NCI-H128 (cell line): ENCODE measurements around the gene SF3A2.

Source experiments
- DNase-seq: peaks from one replicate; lab custom pipeline; 2025; ENCODE audit not compliant: unreplicated experiment; lab: John Stamatoyannopoulos, UW

The SF3A2 gene

DNA sequence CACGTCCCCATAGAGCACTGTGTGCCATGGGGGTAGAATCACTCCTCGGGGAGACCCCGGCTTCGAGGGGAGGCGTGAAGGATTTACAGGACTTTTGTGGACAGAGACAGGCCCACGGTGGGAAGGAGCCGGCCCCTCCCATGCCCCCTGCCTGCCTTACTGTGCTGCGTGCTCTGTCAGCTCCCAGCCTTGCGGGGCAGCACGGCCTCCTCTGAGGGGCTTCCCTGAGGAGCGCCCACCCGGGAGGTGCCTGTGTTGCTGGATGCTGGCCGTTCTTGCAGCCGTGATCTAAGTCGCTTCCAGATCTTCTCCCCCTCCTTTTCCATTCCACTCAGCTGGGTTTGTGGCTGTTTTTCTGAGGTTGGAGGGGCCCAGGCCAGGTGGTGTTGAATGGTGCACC is 29.6 kb upstream of the SF3A2 start:
- no peak for DNase-seq

DNA sequence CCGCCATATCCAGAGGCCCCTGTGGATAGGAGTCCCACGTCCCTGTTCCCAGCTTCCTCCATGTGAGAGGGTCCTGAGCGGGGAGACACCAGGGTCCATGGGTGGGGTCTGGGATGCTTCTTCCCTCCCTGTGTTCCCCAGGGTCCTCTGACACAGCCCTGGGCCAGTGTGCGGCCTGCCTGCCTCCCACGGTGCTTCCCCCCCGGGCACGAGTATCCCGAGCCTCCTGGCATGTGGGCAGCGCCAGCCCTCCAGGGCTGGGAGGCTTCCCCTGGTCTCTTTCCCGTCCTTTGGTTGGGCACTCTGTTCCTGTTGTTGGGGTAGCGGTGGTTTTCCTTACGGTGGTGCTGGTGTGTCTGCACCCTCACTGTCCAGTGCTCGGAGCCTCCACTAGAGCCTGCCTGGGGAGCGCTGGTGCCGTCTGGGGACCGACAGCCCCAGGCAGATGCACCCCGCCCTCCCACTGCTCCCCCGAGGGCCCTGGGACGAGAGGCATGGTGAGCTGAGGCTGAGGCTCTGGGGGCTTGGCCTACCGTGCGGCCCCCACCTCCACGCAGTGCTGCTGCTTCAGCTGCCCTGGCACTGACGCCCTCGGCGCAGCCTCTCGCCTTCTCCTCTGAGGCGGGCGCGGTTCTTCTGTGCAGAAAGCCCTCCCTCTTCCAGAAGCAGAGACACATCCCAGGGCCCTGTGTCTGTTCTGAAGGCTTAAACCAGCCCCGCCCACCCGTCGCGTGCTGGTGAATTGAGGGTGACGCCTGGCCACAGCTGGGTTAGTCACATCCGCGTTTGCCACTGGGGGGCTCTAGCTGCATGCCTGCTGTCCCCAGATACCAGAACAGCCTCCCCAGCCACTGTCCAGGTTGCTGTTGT is 28.4 kb upstream of the SF3A2 start:
- no peak for DNase-seq

DNA sequence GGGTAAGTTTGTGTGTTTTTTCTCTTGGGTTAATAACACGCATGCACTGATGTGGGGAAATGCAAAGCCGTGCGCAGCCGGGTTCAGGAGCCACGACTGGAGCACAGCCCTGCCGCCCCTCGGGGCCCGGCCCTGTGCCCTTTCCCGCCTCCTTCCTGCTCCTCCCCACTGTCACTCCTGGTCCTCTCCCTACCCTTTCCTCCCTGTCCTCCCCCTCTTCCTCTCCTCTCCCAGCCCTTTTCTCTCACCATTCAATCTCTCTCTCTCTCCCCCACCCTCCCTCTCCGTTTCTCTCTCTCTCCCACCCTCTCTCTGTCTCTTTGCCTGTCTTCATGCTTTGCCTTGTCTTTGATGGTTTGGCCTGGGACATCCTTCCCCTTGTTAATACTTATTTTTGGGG is 27.6 kb upstream of the SF3A2 start:
- no peak for DNase-seq

DNA sequence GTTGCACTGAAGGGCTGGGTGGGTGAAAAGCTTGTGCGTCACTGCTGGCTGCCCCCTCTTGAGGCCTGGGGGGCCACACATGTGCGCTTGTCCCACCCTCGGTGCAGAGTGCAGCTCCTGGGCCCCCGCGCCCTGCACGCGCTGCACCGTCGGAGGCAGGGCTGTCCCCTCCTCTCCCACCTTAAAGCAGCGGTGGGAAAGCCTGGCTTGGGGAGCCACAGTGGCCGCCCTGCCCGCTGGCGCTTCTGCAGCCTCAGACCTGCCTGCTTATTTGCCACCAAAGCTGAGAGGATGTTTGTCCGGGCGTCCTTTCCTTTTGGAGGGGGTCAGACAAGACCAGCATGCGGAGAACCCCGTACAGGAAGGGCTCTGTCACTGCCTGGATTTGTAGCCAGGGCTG is 27.2 kb upstream of the SF3A2 start:
- no peak for DNase-seq

DNA sequence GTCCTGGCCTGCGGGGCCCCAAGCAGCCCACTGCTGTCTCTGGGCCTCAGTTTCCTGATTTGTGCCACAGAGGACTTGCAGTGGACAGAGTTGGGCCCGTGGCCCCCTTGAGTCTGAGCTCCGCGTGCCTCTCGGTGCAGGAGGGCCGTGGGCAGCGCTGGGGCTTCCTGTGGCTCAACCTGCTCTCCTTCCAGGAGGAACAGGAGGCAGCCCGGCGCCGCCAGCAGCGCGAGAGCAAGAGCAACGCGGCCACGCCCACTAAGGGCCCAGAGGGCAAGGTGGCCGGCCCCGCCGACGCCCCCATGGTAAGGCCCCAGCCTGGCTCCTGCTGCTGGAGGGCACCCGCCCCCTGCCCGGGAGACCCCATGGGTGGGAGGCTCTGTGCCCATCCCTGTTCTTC is 26.4 kb upstream of the SF3A2 start:
- no peak for DNase-seq

DNA sequence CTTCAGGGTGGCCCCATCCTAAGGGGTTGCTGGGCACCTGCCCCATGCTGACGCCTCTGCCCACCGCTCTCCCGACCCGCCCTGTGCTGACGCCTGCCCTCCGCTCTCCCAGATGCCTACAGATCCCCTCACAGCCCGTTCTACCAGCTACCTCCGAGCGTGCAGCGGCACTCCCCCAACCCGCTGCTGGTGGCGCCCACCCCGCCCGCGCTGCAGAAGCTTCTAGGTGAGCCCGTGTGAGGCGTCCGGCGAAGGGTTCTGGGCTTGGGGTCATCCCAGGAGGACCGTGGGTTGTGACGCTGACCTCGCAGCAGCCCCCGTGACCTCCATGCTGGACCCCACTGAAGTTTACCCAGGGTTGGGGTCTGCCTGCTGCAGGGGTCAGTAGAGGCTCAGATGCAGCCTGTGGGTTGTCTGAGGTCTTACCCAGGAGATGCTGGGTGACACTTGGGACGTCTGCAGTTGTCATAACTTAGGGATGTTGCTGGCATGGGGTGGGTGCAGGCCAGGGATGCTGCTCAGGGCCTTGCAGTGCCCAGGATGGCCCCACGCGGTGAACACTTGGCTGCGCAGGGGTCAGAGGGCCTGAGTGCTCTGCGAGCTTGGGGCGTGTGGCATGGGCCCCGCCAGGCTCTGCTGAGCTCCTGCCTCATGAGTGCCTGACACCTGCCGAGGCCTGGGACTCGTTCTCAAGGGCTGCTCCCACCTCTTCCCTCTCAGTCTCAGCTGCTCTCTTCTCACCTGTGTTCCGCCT is 25.5 kb upstream of the SF3A2 start:
- no peak for DNase-seq

DNA sequence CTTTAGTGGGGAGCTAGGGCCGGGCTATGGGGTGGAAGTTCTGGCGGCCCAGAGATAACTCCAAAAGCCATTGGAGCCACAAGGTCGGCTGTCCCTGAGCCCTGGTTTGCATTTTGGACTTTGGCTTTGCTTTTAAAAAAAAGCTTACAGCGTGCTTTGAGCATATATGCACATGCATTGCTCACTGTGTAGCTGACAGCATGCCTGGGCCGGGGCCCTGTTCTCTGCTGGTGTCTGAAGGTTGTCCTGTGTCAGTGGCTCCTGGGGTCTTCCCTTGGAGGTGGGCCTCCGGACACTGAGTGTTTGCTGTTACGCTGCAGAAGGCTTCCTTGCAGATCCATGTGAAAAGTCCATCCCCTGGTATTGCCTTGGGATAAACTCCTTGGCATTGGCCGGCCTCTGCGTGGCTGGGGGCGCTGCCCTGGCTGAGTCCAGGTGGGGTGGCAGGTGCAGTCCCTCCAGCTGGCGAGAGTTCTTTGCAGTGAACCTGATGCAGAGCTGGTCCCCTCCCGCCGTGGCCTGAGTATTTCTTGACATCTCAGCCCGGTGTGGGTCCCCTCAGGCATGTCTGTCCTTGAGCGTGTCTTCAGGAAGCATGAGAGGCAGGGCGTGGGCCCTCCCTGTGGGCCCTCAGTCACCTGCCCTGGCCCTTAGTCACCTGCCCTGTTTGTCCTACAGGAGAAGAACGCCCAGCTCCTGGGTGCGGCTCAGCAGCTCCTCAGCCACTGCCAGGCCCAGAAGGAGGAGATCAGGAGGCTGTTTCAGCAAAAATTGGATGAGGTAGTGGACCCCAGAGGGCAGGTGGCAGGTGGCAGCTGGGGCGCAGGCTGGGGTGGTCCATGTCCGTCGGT is 23.5 kb upstream of the SF3A2 start:
- no peak for DNase-seq

DNA sequence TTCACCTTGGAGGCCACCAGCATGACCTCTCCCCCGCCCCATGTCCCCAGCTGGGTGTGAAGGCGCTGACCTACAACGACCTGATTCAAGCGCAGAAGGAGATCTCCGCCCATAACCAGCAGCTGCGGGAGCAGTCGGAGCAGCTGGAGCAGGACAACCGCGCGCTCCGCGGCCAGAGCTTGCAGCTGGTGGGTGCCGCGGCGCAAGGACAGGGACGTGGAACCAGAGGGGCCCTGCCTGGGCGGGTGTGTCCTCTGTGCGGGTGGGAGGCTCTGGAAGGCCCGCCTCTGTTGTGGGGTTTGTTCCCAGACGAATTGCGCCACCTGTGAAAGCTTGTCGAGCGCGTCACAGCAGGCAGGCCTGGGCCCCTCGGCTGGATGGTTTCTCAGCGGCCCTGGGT is 22.8 kb upstream of the SF3A2 start:
- no peak for DNase-seq

DNA sequence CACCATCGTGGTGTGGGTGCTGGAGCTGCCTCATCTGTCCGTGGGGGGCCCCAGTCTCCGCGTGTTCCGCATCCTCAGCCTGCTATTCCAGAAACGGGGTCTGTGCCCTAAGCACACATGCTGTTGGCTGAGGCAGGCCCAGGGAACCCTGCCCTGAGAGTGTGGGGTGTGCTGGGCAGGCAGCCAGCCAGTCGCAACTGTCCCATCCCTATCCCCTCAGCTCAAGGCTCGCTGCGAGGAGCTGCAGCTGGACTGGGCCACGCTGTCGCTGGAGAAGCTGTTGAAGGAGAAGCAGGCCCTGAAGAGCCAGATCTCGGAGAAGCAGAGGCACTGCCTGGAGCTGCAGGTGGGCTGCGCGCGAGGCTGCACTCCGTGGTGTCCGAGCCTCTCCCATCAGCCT is 22.4 kb upstream of the SF3A2 start:
- DNase-seq: no peak

DNA sequence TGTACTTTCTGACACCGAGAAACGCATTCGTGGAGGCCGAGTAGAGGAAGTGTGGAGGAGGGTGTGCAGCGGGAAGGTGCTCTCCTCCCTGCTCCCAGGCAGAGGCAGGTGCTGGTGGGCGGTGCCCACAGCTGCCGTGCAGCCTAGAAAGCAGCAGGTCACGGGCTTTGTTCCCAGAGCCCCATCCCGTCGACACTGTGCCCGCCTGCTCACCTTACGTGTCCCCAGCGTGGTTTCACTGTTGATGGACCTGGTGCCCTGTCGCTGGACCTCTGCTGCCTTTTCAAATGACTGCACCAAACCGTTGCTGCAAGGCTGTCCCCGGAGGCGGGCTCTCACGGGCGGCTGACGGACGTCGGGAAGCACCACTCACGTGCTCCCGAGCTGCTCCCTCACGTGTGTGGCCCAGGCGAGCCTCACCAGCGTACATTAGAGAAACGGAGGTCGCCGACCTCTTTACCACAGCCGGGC is 21.3 kb upstream of the SF3A2 start:
- no peak for DNase-seq

DNA sequence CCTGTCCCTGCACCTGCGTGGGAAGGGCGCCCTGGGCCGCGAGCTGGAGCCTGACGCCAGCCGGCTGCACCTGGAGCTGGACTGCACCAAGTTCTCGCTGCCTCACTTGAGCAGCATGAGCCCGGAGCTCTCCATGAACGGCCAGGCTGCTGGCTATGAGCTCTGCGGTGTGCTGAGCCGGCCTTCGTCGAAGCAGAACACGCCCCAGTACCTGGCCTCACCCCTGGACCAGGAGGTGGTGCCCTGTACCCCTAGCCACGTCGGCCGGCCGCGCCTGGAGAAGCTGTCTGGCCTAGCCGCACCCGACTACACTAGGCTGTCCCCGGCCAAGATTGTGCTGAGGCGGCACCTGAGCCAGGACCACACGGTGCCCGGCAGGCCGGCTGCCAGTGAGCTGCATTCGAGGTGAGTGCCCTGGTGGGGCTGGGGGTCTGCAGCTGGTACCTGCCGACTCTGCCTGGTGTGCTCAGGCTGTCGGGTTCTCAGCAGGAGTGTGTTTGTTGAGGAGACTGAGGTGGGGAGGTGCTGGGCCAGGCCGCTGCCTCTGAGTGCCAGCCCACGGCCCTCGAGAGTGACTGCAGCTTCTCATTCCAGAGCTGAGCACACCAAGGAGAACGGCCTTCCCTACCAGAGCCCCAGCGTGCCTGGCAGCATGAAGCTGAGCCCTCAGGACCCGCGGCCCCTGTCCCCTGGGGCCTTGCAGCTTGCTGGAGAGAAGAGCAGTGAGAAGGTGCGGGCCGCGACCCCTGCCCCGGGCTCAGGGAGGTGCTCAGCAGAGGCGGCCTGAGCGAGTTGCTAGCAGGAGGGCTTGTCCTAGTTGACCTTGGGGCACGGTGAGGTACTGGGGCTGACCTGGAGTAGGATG is 20.0 kb upstream of the SF3A2 start:
- no peak for DNase-seq

DNA sequence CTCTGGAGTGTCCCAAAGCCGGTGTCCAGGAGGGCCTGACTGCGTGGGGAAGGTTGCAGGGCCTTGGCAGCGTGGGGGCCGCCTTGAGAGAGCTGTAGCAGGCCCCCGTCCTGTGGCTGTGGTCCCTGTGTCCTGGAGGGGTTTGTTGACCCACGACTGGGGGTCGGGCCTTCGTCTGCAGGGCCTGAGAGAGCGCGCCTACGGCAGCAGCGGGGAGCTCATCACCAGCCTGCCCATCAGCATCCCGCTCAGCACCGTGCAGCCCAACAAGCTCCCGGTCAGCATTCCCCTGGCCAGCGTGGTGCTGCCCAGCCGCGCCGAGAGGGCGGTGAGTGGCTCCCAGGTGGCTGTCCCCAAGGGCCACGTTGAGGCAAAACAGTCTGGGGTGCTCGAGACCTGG is 19.0 kb upstream of the SF3A2 start:
- DNase-seq: no peak

DNA sequence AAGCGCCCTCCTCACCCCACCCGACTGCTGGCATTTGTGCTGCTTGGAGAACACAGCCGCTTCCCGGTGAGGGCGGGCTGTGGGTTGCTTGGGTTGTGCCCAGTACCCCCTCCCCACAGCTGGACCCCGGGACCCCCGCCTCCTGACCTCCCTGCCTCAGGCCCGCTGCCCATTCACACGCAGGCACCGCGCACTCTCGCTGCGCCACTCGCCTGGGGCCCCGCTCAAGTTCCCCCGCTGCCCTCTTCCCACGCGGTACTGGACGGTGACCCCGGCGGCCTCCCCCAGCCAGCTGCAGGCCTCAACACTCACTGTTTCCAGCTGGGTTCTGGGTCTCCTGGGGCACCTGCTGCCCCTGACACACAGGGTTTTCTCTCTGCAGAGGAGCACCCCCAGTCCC is 16.9 kb upstream of the SF3A2 start:
- no peak for DNase-seq

DNA sequence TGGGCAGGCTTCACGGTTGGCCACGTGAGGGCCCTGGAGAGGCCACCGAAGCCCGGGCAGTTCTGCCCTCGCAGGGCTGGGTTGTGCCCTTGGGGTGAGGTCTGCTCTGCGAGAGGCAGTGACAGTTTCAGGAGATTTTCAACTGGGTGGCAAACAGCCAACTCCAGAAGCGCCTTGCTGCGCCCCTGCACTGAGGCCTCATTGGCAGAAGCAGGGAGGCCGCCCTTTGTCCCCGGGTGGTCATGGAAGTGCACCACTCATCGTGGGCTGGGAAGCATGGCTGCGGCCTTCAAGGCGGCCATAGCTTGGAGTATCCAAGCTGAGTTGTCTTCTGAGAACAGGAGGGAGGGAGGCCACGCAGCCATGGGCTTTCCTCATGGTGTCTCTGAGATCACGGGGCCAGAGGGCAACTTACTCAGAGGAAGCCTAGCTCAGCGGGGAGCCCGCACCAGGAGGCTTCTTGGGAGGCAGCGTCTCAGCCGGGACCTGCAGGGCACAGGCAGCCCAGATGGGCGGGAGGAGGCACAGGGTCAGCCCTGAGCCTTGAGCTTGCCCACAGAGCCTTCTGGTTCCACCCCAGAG is 15.3 kb upstream of the SF3A2 start:
- DNase-seq: no peak

DNA sequence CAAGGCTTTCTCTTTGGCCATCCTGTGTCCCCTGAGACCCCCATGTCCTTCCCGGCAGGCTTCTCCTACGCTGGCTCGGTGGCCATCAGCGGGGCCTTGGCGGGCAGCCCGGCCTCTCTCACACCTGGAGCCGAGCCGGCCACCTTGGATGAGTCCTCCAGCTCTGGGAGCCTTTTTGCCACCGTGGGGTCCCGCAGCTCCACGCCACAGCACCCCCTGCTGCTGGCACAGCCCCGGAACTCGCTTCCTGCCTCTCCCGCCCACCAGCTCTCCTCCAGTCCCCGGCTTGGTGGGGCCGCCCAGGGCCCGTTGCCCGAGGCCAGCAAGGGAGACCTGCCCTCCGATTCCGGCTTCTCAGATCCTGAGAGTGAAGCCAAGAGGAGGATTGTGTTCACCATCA is 14.7 kb upstream of the SF3A2 start:
- no peak for DNase-seq

DNA sequence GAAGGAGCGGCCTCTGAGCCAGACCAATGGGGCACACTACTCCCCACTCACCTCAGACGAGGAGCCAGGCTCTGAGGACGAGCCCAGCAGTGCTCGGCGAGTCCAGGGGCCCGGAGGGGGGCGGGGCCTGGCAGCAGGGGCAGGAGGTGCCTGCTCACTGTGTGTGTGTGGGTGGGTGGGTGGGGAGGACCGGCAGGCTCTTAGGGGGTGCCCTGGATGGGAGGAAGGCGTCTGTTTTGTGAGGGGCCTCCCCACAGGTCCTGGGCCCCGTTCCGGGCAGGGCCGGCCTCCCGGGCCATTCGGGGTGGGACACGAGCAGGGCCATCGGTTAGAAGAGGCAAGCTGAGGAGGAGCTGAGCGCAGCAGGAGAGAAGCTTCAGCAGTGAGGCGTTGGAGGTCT is 13.2 kb upstream of the SF3A2 start:
- no peak for DNase-seq

DNA sequence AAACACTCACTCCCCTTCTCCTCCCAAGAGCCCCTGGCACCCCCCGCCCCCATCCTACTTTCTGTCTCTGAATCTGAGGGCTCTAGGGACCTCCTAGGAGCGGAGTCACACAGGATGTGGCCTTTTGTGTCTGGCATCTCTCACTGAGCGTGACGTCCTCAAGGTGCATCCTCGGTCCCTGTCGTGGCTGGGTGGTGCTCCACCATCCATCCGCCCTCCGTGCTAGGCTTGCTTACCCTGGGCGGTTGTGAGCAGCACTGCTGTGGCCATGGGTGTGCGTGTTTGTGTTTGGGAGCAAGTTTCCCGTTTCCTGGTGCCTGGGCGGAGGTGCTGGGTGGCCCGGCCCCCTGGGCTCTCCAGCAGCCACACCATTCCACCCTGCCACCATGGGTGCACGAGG is 12.7 kb upstream of the SF3A2 start:
- DNase-seq: no peak

DNA sequence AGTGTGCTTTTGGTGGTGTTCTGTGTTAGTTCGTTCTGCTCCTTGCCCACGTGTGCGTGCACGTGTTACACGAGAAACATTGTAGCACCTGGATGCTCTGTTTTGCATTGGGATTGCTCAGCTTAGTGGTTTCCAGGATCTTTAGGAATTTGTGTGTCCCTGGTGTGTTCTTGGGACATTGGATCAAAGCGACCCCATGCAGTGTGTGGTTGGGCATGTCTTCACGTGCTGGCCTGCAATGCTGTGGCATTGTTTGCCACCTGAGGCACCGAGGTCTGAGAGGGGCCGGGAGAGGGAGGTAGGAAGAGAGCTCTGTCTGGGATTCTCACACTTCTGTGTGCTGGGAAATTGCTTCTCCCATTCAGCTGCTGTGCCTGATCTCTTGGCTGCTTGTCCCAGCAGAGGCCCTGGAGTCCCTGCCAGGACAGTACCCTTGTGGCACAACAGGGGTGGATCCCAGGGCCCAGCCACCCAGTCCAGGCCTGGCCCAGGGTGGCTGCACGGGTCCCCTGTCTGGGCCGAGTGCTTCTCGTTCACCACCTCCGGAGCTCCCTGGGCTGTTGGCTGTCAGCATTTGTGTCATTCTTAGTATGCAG is 11.8 kb upstream of the SF3A2 start:
- no peak for DNase-seq

DNA sequence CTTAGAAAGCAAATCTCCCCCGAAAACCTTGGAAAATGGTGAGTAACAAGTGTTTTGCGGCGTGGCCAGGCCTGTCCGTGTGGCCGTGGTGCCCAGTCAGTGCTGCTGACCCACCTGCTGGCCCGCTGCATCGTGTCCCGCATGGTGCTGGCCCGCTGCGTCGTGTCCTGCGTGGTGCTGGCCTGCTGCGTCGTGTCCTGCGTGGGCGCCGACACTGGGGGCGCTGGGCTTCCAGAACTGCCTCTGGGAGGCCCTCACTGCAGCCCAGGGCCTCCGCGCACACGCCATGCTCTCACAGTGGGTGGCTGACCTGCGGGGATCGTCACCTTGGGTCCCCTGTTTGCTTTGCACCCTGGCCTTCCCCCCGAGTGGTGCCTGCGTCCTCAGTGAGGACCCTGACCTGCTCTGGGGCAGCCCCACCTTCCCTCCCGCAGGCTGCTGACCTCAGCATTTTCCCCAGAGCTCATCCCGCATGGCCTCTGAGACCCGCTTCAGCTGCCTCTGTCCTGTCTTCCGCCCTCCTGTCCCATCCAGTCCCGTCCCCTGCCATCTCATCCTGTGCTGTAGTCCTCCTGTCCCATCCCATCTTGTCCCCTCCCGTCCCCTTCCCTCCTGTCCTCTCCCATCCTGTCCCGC is 11.1 kb upstream of the SF3A2 start:
- DNase-seq: no peak
